OCI-LY7 (cell line): ENCODE measurements around the gene CACNA1I. TPM values are rescaled to one million over a fixed set of nuclear protein-coding genes. Genes with fewer than 3 reads are reported as not detected.

Experiments
- BruUV-seq: library from RNA; stranded (reverse); fragments of 400-500 nt; replicated peaks from 2 replicates; lab custom pipeline; 2021; lab: Mats Ljungman, UMichigan
- CTCF ChIA-PET: fragments of 300-600 bp; sonication (Branson Sonifier 250); formaldehyde crosslinking; loops from one replicate; lab custom pipeline; 2022; ENCODE audit warnings: antibody characterized with exemption; ENCODE audit not compliant: unreplicated experiment; lab: Charles Lee
- POLR2A ChIA-PET: fragments of 300-600 bp; sonication (Branson Sonifier 250); formaldehyde crosslinking; loops from one replicate; lab custom pipeline; 2022; ENCODE audit warnings: antibody characterized with exemption; lab: Charles Lee
- DNase-seq: peaks from one replicate; pipeline ENCODE4 v3.0.0-alpha.2; 2015; ENCODE audit warnings: low spot score
- H2AFZ ChIP-seq: fragments of 200-600 bp; sonication (generic), shearing (Covaris generic); 2 replicates; pipeline ENCODE4 v1.6.1; 2014; ENCODE audit warnings: mild to moderate bottlenecking, antibody characterized with exemption, low read length, moderate library complexity
- H3K27ac ChIP-seq: fragments of 200-600 bp; sonication (generic); 2 replicates; pipeline ENCODE4 v1.5.1; 2014; ENCODE audit warnings: mixed run types, low read depth, mild to moderate bottlenecking, moderate library complexity, low read length, inconsistent platforms; ENCODE audit not compliant: poor library complexity, severe bottlenecking
- H3K36me3 ChIP-seq: fragments of 200-600 bp; sonication (generic); 2 replicates; pipeline ENCODE4 v1.6.1; 2014; ENCODE audit warnings: mild to moderate bottlenecking, antibody characterized with exemption, low read length, moderate library complexity, mixed read lengths; ENCODE audit not compliant: insufficient read depth
- H3K4me1 ChIP-seq: fragments of 200-600 bp; sonication (generic); 2 replicates; pipeline ENCODE4 v1.5.1; 2014; ENCODE audit warnings: mild to moderate bottlenecking, low read length; ENCODE audit not compliant: insufficient read depth, poor library complexity, severe bottlenecking
- H3K4me2 ChIP-seq: fragments of 200-600 bp; sonication (generic); 2 replicates; pipeline ENCODE4 v1.6.1; 2014; ENCODE audit warnings: mild to moderate bottlenecking, low read length
- H3K4me3 ChIP-seq: fragments of 200-600 bp; sonication (generic); 2 replicates; pipeline ENCODE4 v1.5.1; 2014; ENCODE audit warnings: mild to moderate bottlenecking, low read depth, low read length; ENCODE audit not compliant: poor library complexity, severe bottlenecking
- H3K79me2 ChIP-seq: fragments of 200-600 bp; sonication (generic); 2 replicates; pipeline ENCODE4 v1.6.1; 2016; ENCODE audit warnings: low read depth, mild to moderate bottlenecking, low read length, moderate library complexity, mixed read lengths; ENCODE audit not compliant: insufficient read depth
- H3K9me2 ChIP-seq: fragments of 200-600 bp; sonication (generic); 2 replicates; pipeline ENCODE4 v1.6.1; 2016; ENCODE audit warnings: mild to moderate bottlenecking, low read length, mixed read lengths; ENCODE audit not compliant: insufficient read depth
- H3K9me3 ChIP-seq: fragments of 200-600 bp; sonication (generic); 2 replicates; pipeline ENCODE4 v1.6.1; 2014; ENCODE audit warnings: mild to moderate bottlenecking, mixed run types, low read length, mixed read lengths
- H4K20me1 ChIP-seq: fragments of 200-600 bp; sonication (generic); 2 replicates; pipeline ENCODE4 v1.6.1; 2014; ENCODE audit warnings: mild to moderate bottlenecking, antibody characterized with exemption, low read length, moderate library complexity, mixed read lengths; ENCODE audit not compliant: insufficient read depth
- CTCF ChIP-seq: fragments of 200-600 bp; sonication (generic); conservative IDR thresholded peaks from 2 replicates; pipeline ENCODE4 v1.5.1; 2014; ENCODE audit warnings: mild to moderate bottlenecking, antibody characterized with exemption, low read length, moderate library complexity, mixed read lengths
- EZH2phosphoT487 ChIP-seq: fragments of 200-600 bp; sonication (generic); IDR thresholded peaks from 2 replicates; pipeline ENCODE4 v1.6.1; 2018; ENCODE audit warnings: low read depth, borderline replicate concordance, mild to moderate bottlenecking, mixed run types, antibody characterized with exemption, low read length, moderate library complexity, mixed read lengths
- intact Hi-C: fragments of 100-400 bp; cut with micrococcal nuclease; formaldehyde crosslinking; loops from one replicate; pipeline ENCODE4 v1.10.0; 2022; ENCODE audit not compliant: unreplicated experiment
- total RNA-seq, 2 experiments: library from RNA; depleted of rRNA in 1 of 2; stranded (reverse); fragments of >200 nt in 1 of 2; shearing (Covaris generic) in 1 of 2; gene quantifications; 2 replicates each; pipeline ENCODE4 v1.2.3, GENCODE V29; 2014 to 2022

Gene CACNA1I
- total RNA-seq, 2 experiments from 2014 or later, result 0.03 TPM; not detected in 1

GRCh38 chr22:39652990-39653786 lies 82.6 kb downstream of the CACNA1I start:
- no peak for DNase-seq
- Histone ChIP-seq H3K9me2 (no peaks in the 10 kb centered on the region), H2AFZ (no peak overlapping the region), H3K9me3 (no peaks in the 10 kb centered on the region), H3K4me2 (no peak overlapping the region), H3K4me3 (no peak overlapping the region), H4K20me1 (0 out of 2 replicates have a peak, but pooled peaks cover 4% of the 10 kb centered on the region), H3K79me2 (no peaks in the 10 kb centered on the region), H3K27ac (no peak overlapping the region), H3K4me1 (no peaks in the 10 kb centered on the region), H3K36me3 (no peaks in the 10 kb centered on the region)
- BruUV-seq, result no TSS peak
- intact Hi-C loops, result no loop called here
- no peak for TF ChIP-seq EZH2phosphoT487
- CTCF ChIA-PET, result no interaction called here
- POLR2A ChIA-PET, result no interaction called here

- no peaks in the 10 kb centered on the region for H3K9me2 ChIP-seq
- TF ChIP-seq EZH2phosphoT487 (no peak), CTCF (no peak)
- H3K4me1 ChIP-seq, result no peaks in the 10 kb centered on the region
- no peak overlapping the region for H3K4me2 ChIP-seq
- ChIA-PET POLR2A (no interaction called here), CTCF (no interaction called here)
- no peak for DNase-seq
- BruUV-seq, result no TSS peak
- no peaks in the 10 kb centered on the region for H3K36me3 ChIP-seq
- H3K9me3 ChIP-seq, result no peaks in the 10 kb centered on the region
- intact Hi-C loops, result no loop called here
- H3K27ac ChIP-seq, result no peak overlapping the region
- H3K79me2 ChIP-seq, result no peaks in the 10 kb centered on the region
- 0 out of 2 replicates have a peak, but pooled peaks cover 4% of the 10 kb centered on the region for H4K20me1 ChIP-seq
- H2AFZ ChIP-seq, result no peak overlapping the region
- H3K4me3 ChIP-seq, result no peak overlapping the region
Observed at GRCh38 chr22:39653787-39654077, 83.2 kb downstream of the CACNA1I start.

GRCh38 chr22:39654131-39654926 lies 83.8 kb downstream of the CACNA1I start:
- Histone ChIP-seq H2AFZ (no peak overlapping the region), H3K9me3 (no peaks in the 10 kb centered on the region), H3K79me2 (no peaks in the 10 kb centered on the region), H3K4me2 (no peak overlapping the region), H3K4me3 (no peak overlapping the region), H3K9me2 (no peaks in the 10 kb centered on the region), H4K20me1 (0 out of 2 replicates have a peak, but pooled peaks cover 4% of the 10 kb centered on the region), H3K27ac (no peak overlapping the region), H3K4me1 (no peaks in the 10 kb centered on the region), H3K36me3 (no peaks in the 10 kb centered on the region)
- no peak for DNase-seq
- POLR2A ChIA-PET, result no interaction called here
- intact Hi-C loops, result no loop called here
- CTCF ChIA-PET, result no interaction called here
- no TSS peak for BruUV-seq
- TF ChIP-seq EZH2phosphoT487 (no peak), CTCF (no peak)
